K562 (cell line): ENCODE data around the gene ZEB2. TPM values are rescaled to one million over a fixed set of nuclear protein-coding genes. Genes with fewer than 3 reads are reported as not detected.

Experiments
- ARID3A ChIP-seq: IDR thresholded peaks from 2 replicates; pipeline ENCODE4 v1.6.1; 2012; ENCODE audit warnings: low read depth, low read length, improper control_type of control experiment, borderline replicate concordance
- BCOR ChIP-seq: fragments of 450-650 bp; IDR thresholded peaks from 2 replicates; pipeline ENCODE4 v1.6.1; 2016
- FOXJ2 ChIP-seq: fragments of 200-800 bp; sonication (Bioruptor generic); IDR thresholded peaks from 2 replicates; pipeline ENCODE4 v1.6.1; 2016; ENCODE audit warnings: missing genetic modification characterization, missing compliant biosample characterization
- HSF4 ChIP-seq: fragments of 250-450 bp; sonication (Bioruptor Pico); IDR thresholded peaks from 2 replicates; pipeline ENCODE4 v2.1.2; 2022; ENCODE audit warnings: mild to moderate bottlenecking, moderate library complexity, borderline replicate concordance
- KAT7 ChIP-seq: sonication (generic); formaldehyde crosslinking; IDR thresholded peaks from 2 replicates; pipeline ENCODE4 v1.8.0; 2022; ENCODE audit warnings: missing genetic modification reagents, mild to moderate bottlenecking, borderline replicate concordance
- MCM5 ChIP-seq: fragments of 450-650 bp; IDR thresholded peaks from 2 replicates; pipeline ENCODE4 v1.6.1; 2016; ENCODE audit warnings: low read depth
- RNF2 ChIP-seq: sonication (generic); IDR thresholded peaks from 2 replicates; pipeline ENCODE4 v1.6.1; 2016
- SMARCA4 ChIP-seq: fragments of 450-650 bp; IDR thresholded peaks from 2 replicates; pipeline ENCODE4 v1.6.1; 2016
- SOX6 ChIP-seq: fragments of 450-650 bp; IDR thresholded peaks from 2 replicates; pipeline ENCODE4 v1.6.1; 2014; ENCODE audit warnings: mild to moderate bottlenecking
- TAF9B ChIP-seq: fragments of 450-650 bp; IDR thresholded peaks from 2 replicates; pipeline ENCODE4 v1.6.1; 2018; ENCODE audit warnings: mild to moderate bottlenecking; ENCODE audit not compliant: partially characterized antibody
- TARDBP ChIP-seq: fragments of 450-650 bp; IDR thresholded peaks from 2 replicates; pipeline ENCODE4 v1.6.1; 2016
- TCF7 ChIP-seq: sonication (generic); IDR thresholded peaks from 2 replicates; pipeline ENCODE4 v1.6.1; 2016; ENCODE audit warnings: antibody characterized with exemption, borderline replicate concordance
- THAP7 ChIP-seq: fragments of 250-450 bp; sonication (Bioruptor Pico); IDR thresholded peaks from 2 replicates; pipeline ENCODE4 v1.5.0; 2021
- ZBTB1 ChIP-seq: sonication (generic); formaldehyde crosslinking; IDR thresholded peaks from 2 replicates; pipeline ENCODE4 v1.8.1; 2023; ENCODE audit warnings: missing genetic modification reagents, low read depth, mild to moderate bottlenecking, borderline replicate concordance
- ZBTB2 ChIP-seq: fragments of 450-650 bp; IDR thresholded peaks from 2 replicates; pipeline ENCODE4 v1.6.1; 2016; ENCODE audit warnings: antibody characterized with exemption
- ZFP30 ChIP-seq: fragments of 250-450 bp; sonication (Bioruptor Pico); IDR thresholded peaks from 2 replicates; pipeline ENCODE4 v1.8.0; 2022; ENCODE audit warnings: moderate library complexity, mild to moderate bottlenecking, inconsistent platforms, borderline replicate concordance
- ZNF212 ChIP-seq: fragments of 450-650 bp; formaldehyde crosslinking; IDR thresholded peaks from 2 replicates; pipeline ENCODE4 v1.4.0; 2020; ENCODE audit warnings: mild to moderate bottlenecking
- ZNF23 ChIP-seq: fragments of 250-450 bp; sonication (Bioruptor Pico); IDR thresholded peaks from 2 replicates; pipeline ENCODE4 v1.4.0; 2020; ENCODE audit warnings: mild to moderate bottlenecking
- ZNF253 ChIP-seq: fragments of 250-450 bp; sonication (Bioruptor Pico); conservative IDR thresholded peaks from 2 replicates; pipeline ENCODE4 v1.6.1; 2021; ENCODE audit warnings: mild to moderate bottlenecking
- polyA plus RNA-seq, 8 experiments: library from polyadenylated mRNA; depleted of rRNA in 4 of 8; stranded (reverse) in 5 of 8; unstranded in 3 of 8; fragments of >200 nt; fragmentation: Nextera tagmentation in 2 of 8; fragmentation: Illumina TruSeq in 1 of 8; extraction: Ambion mirVana in 2 of 8; extraction: Trizol in 1 of 8; gene quantifications; 2 replicates each; pipeline versions ENCODE4 v1.2.1 to v1.2.3, GENCODE V29; 2011 to 2014; ENCODE audit warnings: inconsistent platforms in 1 of 8, missing spikeins in 1 of 8
- total RNA-seq, 7 experiments: library from RNA; depleted of rRNA in 6 of 7; stranded (reverse); fragments of >200 nt in 6 of 7; fragmentation: Illumina TruSeq in 2 of 7; extraction: Trizol in 2 of 7; gene quantifications; 2 replicates each; pipeline versions ENCODE4 v1.2.1 to v1.2.3, GENCODE V29; 2011 to 2021; ENCODE audit warnings: low replicate concordance in 1 of 7
- TF ChIP-seq, protein P1 (sequence below): sonication (generic); IDR thresholded peaks from 2 replicates; pipeline ENCODE4 v1.6.1; 2016
- TF ChIP-seq, protein P2 (sequence below), 2 experiments: fragments of 450-650 bp; IDR thresholded peaks; 2 replicates each; pipeline ENCODE4 v1.6.1; 2018; ENCODE audit warnings: mild to moderate bottlenecking in 2 of 2, low read depth in 1 of 2; ENCODE audit not compliant: partially characterized antibody in 2 of 2

ZEB2 gene
- total and polyA plus RNA-seq, 9 of the 15 experiments (the other 6 are each of a cell fraction or from before 2014, with no cell fraction given) = 15.1 to 113 (median 72.3) TPM

DNA sequence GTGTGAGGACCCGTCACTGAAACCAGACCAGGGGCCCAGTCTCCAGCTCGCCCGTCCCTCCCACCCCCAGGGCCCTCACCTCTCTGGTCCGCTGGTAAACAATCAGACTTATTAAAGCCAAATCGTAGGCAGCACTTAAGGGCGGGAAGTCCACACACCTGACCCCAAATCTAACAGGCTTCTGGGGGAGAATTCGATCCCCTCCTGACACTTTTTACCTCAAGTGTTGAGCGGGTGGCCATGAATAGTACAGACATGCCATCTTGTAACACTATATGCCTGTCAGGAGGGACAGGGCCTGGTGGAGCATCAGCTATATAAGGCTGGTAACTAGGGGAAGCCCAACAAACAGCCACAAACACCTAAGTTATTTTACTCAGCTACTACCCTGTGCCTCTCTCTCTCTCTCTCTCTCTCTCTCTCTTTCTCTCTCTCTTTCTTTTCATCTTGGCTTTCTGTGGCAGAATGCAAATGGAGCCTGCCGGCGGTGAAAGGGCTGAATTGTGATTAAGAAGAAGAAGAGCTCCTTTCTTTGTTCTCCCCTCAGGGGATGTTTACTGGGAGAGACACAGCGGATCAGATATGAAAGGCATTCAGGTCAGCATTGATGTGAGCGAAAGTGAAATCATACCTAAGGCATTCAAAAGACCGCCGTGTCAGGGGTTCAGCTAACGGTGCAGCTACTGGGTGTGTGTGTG lies 9.5 kb downstream of the ZEB2 start (continued):
- TF ChIP-seq ZBTB2 (no peak), ZNF212 (CRISPR knock-in tag) (0 out of 2 replicates have a peak, but pooled peaks have one; percentile 19), ZNF253 (CRISPR knock-in tag) (no peak), THAP7 (no peak), RNF2 (no peak), BCOR (no peak), ZFP30 (CRISPR knock-in tag) (no peak), TARDBP (no peak), MCM5 (no peak), ZBTB1 (CRISPR knock-in tag) (no peak), HSF4 (no peak), SOX6 (0 out of 2 replicates have a peak, but pooled peaks have one; percentile 18), KAT7 (no peak), ZNF23 (no peak), SMARCA4 (0 out of 2 replicates have a peak, but pooled peaks have one; percentile 26), TCF7 (no peak), ARID3A (no peak), TAF9B (no peak), FOXJ2 (tag) (peak; percentile 20; the same call in 1 of the 2 replicates)
- TF ChIP-seq, protein P1, sequence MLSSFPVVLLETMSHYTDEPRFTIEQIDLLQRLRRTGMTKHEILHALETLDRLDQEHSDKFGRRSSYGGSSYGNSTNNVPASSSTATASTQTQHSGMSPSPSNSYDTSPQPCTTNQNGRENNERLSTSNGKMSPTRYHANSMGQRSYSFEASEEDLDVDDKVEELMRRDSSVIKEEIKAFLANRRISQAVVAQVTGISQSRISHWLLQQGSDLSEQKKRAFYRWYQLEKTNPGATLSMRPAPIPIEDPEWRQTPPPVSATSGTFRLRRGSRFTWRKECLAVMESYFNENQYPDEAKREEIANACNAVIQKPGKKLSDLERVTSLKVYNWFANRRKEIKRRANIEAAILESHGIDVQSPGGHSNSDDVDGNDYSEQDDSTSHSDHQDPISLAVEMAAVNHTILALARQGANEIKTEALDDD = 0 out of 2 replicates have a peak, but pooled peaks have one; percentile 32
- TF ChIP-seq, protein P2, sequence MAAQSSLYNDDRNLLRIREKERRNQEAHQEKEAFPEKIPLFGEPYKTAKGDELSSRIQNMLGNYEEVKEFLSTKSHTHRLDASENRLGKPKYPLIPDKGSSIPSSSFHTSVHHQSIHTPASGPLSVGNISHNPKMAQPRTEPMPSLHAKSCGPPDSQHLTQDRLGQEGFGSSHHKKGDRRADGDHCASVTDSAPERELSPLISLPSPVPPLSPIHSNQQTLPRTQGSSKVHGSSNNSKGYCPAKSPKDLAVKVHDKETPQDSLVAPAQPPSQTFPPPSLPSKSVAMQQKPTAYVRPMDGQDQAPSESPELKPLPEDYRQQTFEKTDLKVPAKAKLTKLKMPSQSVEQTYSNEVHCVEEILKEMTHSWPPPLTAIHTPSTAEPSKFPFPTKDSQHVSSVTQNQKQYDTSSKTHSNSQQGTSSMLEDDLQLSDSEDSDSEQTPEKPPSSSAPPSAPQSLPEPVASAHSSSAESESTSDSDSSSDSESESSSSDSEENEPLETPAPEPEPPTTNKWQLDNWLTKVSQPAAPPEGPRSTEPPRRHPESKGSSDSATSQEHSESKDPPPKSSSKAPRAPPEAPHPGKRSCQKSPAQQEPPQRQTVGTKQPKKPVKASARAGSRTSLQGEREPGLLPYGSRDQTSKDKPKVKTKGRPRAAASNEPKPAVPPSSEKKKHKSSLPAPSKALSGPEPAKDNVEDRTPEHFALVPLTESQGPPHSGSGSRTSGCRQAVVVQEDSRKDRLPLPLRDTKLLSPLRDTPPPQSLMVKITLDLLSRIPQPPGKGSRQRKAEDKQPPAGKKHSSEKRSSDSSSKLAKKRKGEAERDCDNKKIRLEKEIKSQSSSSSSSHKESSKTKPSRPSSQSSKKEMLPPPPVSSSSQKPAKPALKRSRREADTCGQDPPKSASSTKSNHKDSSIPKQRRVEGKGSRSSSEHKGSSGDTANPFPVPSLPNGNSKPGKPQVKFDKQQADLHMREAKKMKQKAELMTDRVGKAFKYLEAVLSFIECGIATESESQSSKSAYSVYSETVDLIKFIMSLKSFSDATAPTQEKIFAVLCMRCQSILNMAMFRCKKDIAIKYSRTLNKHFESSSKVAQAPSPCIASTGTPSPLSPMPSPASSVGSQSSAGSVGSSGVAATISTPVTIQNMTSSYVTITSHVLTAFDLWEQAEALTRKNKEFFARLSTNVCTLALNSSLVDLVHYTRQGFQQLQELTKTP (IDR thresholded peaks at IDR 0.05; ENCODE audit: low read depth in 1 of 2, partially characterized antibody in 2 of 2) = peak in 1 of 2 experiments; percentile 48
